NCI-H2196 (cell line): Measurements from ENCODE around the gene CAPN10.
"Not testable (repeated sequence)": the region's sequence is repeated elsewhere in the genome, so short reads cannot be mapped to it uniquely, and the experiment has no call there.

Source experiments
- DNase-seq: peaks from one replicate; lab custom pipeline; 2025; ENCODE audit not compliant: unreplicated experiment; lab: John Stamatoyannopoulos, UW

Gene CAPN10, protein sequence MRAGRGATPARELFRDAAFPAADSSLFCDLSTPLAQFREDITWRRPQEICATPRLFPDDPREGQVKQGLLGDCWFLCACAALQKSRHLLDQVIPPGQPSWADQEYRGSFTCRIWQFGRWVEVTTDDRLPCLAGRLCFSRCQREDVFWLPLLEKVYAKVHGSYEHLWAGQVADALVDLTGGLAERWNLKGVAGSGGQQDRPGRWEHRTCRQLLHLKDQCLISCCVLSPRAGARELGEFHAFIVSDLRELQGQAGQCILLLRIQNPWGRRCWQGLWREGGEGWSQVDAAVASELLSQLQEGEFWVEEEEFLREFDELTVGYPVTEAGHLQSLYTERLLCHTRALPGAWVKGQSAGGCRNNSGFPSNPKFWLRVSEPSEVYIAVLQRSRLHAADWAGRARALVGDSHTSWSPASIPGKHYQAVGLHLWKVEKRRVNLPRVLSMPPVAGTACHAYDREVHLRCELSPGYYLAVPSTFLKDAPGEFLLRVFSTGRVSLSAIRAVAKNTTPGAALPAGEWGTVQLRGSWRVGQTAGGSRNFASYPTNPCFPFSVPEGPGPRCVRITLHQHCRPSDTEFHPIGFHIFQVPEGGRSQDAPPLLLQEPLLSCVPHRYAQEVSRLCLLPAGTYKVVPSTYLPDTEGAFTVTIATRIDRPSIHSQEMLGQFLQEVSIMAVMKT

DNA sequence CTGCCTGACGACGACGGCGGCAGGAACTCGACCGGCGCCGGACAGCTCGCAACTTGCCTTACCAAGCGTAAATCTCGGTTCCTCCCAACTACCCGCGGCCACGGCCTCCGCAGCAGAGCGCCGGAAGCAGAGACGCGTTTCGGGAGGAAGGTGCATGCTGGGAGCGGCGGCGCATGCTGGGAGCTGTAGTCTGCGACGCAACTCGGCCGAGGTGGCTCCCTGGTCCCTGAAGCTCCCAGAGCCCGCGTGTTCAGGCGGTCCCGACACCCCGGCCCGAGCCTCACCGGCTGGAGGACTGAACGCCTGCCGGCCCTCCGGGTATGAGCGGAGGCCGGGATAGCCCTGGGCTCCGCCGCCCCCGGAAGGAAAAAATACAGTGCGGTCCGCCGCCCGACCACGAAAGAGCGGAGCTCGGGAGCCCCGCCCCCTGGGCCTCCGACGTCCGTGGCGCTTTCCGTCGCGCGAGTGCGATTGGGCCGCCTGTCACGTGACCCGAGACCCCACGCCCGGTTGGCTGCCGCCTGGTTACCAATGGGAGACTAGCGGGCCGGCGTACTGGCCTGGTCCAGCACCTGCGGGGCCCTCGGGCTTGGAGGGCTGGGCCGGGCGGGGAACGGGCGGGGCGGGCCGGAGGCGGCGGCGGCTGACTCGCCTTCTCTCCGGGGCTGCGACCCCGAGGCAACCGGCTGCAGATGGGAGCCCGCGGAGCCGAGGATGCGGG is at the start of gene CAPN10:
Gene CAPN10, plus strand, starts transcription at position 537 of the 721 bp plus-strand sequence. Its CDS starts 178 bp downstream, at position 715.
- peak; percentile 97 for DNase-seq

DNA sequence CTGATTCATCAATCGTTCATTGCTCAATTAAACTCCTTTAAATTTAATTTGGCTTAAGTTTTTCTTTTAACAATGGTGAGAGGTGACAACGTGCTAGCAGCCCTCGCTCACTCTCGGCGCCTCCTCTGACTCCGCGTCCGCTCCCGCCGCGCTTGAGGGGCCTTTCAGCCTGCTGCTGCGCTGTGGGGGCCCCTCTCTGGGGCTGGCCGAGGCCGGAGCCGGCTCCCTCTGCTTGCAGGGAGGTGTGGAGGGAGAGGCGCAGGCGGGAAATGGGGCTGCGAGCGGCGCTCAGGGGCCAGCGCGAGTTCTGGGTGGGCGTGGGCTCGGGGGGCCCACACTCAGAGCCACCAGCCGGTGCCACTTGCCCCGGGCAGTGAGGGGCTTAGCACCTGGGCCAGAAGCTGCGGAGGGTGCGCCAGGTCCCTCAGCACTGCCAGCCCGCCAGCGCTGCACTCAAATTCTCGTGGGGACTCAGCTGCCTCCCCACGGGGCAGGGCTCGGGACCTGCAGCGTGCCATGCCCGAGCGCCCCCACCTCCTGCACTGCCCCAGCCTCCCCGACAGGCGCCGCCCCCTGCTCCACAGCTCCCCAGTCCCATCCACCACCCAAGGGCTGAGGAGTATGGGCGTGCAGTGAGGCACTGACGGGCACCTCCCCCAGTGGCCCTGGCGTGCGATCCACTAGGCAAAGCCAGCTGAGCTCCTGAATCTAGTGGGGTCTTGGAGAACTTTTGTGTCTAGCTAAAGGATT is 48.3 kb upstream of the CAPN10 start:
- no peak for DNase-seq

DNA sequence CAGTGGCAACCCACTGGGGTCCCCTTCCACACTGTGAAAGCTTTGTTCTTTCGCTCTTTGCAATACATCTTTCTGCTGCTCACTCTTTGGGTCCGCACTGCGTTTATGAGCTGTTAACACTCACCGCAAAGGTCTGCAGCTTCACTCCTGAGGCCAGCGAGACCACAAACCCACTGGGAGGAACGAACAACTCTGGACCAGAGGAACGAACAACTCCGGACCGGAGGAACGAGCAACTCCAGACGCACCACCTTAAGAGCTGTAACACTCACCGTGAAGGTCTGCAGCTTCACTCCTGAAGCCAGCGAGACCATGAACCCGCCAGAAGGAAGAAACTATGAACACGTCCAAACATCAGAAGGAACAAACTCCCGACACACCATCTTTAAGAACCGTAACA is 47.4 kb upstream of the CAPN10 start:
- not testable (repeated sequence) for DNase-seq

DNA sequence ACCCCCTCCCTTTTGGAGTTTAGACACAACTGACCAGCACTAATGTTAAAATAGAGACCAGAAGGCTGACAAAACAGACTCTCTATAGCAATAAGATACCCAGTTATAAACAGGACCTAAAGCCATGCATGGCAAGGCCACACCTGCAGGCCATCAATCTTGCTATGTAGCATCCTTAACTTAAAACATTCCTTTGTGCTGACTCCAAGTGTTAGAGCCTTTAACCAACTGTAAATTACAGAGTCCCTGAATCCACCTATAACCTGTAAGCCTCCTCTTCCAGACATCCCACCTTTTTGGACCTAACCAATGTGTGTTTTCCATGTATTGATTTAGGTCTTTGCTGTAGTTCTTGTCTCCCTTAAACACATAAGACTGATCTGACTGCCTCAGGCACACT is 46.6 kb upstream of the CAPN10 start:
- DNase-seq = no peak

DNA sequence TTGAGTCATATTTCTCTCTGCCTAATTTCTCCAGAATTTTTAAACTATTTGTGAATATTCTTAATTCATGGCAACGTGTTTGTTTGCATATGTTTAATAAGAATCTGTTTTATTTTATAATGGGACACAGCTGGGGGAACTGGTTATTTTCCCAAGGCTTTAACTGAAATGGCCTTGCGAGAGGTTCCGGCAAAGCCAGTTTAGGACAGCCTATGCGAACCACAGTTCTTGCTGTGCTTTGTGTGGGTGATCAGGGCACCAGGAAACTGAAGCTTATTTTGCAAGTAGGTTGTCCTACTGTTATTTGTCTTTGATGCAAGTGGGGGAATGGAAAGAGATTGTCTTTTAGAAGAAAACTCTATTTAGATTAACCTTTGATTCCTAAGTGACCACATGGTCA is 35.2 kb upstream of the CAPN10 start:
- DNase-seq = no peak

DNA sequence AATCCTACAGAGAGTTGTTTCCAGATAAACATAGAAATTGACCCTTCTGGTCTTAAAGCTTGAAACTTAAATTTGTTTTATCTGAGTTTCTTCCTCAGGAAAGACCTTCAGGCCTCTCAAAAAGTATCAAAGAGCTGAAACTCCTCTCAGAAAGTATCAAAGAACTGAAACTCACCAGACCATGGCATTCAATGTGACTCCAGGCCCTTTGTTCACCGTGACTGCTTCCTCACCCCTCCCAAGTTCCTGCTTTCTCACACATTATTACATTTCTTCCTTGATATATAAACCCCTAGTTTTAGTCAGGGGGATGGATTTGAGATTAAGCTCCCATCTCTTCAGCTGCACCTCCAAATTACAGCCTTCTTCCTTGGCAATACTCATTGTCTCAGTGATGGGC is 34.7 kb upstream of the CAPN10 start:
- no peak for DNase-seq

DNA sequence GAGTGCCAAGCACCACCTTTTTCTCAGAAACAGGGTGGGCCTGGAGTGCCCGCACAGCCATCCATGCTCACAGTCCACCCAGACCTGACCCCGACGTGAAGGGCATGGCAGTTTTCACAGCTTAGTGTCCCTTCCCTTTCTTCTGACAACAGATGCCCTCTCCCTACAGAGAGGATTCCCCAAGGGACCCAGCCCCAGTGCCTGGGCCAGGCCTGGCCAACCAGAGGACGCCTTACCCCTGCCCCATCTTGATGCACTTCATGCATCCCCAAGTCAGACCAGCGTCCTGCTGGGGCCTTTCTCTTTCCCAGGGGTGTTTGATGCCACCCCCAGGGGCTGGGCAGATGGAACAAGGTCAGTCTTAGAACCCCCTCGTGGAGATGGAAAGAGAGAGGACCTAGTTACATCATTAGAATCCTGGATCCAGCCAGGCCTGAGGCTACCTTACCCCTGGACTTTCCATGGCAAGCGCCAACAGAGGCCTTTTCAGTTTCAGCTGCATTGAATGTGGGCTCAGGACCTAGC is 32.5 kb upstream of the CAPN10 start:
- DNase-seq = no peak

DNA sequence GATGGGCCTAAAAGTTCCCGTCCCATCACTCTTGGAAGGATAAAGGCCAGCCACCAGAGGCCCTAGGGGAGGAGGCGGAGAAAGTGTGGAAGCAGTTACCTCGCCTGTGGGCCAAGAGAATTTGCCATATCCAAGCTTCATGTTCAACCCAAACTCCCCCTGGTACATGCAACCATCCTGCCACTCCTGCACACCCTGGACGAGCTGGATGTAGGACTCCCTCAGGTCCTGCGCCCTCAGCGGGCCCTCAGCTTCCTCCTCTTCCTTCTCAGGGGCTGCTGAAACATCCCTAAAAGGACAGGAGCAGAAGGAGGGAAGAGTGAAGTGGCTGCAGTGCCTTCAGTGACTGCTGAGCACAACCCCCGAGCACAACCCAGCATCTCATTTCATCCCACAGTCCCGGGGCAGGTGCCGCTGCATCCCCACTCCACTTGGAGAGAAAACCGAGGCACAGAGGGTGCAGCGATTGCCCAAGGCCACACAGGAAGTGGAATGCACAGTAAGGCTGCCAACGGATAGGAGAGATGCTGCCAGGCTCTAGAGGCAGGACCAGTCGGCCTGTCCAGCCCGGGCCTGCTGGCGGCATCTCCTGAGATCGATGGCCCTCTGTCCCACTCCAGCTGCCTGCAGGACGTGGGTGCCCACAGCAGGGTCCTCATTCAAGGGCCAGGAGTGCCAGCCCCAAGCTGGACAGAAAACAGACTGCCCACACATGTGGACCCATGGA is 31.6 kb upstream of the CAPN10 start:
- DNase-seq = no peak

DNA sequence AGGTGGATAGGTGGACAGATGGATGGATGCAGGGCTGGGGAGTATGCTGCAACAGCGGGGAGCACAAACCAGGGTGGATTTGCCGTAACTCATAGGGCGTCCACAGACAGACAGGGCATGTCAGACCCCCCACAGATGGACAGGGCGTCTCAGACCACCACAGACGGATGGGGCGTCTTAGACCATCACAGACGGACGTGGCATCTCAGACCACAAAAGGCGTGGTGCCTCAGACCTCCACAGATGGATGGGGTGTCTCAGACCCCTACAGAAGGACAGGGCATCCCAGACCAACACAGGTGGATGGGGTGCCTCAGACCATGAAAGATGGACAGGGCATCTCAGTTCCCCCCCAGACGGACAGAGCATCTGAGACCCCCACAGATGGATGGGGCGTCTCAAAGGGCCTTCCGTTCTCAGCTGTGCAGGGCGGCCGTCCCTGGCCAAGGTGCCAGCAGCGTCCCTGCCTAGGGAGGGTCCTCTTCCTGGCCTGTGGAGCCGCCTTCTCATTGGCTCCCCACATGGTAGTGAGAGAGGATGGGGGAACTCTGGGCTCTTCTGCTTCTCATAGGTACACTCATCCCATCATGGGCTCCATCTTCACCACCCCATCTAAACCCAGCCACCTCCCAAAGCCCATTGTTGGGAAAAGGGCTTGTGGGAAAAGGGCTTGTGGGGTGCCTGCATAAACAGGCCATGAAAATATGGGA is 30.8 kb upstream of the CAPN10 start:
- DNase-seq = no peak

DNA sequence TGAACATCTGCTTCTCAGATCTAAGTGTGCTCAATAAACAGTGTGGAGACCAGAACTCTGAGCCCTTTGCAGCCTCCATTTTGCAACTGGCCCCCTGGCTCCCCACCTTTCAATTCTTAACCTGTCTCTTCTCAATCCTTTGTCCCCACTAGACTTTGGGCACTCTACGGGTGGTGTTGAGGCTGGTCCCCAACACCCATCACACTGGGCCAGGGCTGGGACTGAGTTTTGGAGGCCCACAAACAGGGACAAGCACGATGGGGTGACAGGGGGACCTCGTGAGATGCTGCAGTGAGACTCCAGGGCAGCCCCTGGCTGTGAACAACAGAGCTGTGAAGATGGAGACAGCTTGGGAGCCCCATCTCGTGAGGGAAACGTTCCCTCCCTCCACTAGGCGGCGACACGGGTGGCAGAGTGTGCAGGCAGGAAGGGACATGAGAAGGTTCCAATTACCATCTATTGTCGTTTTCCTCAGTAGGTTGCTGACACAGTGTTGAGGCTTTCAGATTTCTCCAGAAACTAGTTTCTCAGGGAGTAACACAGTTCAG is 29.9 kb upstream of the CAPN10 start:
- peak; percentile 24 for DNase-seq

DNA sequence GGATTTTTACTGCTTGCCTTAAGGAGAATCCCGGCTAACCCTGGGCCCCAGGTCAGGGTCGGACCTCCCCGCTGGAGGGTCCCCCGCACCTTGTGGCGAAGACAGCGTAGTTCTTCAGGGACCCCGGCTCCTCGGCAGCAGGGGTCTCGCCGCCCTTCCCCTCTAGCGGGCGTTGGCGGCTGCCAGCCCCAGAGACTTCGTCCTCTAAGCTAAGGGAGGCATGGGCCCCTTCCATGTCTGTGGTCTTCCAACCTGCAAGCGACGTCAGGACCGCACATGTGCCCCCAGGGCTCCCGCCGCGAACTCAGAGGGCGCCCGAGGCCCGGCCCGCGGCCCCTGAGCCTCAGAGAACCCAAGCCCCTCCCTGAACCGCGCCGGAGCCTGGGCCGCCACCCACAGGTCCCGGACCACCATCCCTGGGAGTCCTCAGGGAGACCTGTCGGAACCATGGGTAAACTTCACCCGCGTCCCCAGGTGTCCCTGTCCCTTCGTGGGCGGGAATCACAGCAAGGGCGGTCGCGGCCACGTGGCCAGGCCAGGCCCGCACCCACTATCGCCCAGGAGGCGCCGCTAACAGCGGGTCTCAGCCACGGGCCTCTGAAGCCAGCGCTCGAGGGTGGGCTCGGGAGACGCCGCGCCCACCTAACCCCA is 29.3 kb upstream of the CAPN10 start:
- no peak for DNase-seq

DNA sequence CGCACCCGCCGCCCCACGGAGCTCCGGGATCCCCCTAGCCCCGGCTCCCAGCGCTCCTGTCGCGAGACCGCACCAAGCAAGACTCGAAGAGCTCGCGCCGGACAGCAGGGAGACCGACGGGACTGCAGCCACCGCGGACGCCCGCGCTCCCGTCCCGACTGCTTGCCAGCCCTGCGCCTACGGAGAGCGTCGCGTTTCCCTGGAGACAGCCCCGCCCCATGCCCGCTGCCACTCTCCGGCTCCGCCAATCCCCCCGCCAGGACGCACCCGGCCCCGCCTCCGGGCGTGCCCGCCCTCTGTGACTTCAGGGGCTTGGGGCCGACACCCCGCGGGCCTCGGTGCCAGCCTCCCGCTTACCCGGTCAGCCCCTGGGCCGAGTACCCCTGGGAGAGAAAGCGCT is 28.7 kb upstream of the CAPN10 start, which contains the start of gene ANKMY1:
Gene ANKMY1, minus strand, starts transcription at position 181 of the 400 bp plus-strand sequence. CDS start 653 bp downstream, outside the sequence.
- no peak for DNase-seq

DNA sequence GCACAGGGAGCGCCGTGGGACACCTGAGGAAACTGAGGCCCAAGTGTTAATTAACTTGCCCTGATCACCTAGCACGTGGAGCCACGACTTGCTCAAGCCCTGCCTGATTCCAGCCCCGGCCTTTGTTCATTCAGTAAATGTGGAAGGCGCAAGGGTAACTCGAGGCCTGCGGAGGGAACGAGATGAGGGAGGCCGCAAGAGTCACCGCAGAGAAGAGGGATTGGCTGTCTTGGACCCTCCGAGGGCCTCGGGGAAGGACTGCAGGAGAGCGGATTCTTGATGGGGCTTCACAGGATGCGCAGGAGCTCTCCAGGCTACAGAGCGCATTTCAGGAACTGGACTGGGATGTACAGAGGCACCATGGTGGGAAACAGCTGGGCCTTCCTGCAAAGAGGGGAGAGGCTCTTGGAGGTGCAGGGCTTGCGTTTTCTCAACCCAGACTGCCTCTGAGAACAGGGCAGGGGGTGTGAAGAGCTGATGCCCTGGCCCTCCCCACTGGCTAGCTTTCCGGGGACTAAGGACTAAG is 28.2 kb upstream of the CAPN10 start:
- no peak for DNase-seq

DNA sequence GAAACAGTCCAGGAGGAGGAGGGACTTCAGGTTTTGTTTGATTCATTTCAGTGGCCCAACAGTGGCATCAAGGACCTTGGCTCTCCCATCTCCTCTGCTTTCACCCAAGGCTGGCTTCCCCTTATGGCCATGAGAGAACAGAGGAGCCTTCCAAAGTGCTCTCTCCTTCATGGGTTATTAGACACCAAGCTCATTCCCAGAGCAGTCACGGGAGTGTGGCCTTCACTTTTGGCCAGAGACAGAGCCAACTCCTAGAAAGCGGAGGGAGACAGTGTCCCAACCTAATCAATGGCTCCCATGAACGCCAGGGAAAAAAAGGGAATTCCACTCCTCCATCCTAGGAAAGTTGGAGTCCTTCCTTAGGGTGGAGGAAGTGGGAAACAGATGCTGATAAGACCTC is 27.2 kb upstream of the CAPN10 start:
- no peak for DNase-seq

DNA sequence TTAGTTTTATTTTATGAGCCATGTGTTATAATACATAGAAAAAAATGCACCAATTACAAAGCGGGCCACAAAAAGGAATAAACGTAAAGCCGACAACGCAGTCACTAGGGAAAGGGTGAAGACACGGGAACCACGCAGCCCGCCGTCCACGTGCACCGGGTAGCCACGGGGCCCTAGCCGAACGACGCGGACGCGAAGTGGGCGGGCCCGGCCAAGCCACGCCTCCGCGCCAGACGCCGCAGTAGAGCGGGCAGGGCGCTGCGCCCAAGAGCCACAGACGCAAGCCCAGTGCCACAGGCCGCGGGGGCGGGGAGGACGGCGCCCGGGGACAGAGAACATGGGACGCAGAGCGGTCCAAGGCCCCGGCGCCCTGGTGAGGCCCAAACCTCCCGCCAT is 26.5 kb upstream of the CAPN10 start, which contains the start of gene DUSP28:
Gene DUSP28, plus strand, starts transcription at position 274 of the 396 bp plus-strand sequence. CDS start 328 bp downstream, outside the sequence.
- peak; percentile 90 for DNase-seq

DNA sequence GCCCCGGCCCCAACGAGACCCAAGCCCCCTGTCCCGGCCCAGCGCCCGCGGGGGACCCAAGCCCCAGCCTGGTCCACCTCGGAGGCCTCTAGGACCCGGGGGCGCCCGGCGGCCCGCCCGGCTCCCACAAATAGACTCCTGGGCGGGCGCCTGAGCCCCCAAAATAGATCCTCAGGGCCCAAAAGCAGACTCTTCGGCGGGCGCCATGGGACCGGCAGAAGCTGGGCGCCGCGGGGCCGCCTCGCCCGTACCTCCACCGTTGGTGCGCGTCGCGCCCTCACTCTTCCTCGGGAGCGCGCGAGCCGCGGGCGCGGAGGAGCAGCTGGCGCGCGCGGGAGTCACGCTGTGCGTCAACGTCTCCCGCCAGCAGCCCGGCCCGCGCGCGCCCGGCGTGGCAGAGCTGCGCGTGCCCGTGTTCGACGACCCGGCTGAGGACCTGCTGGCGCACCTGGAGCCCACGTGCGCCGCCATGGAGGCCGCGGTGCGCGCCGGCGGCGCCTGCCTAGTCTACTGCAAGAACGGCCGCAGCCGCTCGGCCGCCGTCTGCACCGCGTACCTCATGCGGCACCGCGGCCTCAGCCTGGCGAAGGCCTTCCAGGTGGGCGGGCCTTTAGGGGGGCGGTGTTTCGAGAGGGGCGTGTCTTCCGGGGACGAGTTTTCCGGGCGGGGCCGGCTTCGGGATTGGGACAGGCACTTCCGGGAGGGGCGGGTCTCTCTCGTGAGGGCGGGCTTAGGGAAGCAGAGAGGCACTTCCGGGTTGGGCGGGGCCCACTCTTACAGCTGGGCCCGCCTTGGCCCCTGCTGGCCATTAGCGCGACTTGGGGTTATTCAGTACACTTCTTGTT is 25.8 kb upstream of the CAPN10 start:
- peak; percentile 99 for DNase-seq

DNA sequence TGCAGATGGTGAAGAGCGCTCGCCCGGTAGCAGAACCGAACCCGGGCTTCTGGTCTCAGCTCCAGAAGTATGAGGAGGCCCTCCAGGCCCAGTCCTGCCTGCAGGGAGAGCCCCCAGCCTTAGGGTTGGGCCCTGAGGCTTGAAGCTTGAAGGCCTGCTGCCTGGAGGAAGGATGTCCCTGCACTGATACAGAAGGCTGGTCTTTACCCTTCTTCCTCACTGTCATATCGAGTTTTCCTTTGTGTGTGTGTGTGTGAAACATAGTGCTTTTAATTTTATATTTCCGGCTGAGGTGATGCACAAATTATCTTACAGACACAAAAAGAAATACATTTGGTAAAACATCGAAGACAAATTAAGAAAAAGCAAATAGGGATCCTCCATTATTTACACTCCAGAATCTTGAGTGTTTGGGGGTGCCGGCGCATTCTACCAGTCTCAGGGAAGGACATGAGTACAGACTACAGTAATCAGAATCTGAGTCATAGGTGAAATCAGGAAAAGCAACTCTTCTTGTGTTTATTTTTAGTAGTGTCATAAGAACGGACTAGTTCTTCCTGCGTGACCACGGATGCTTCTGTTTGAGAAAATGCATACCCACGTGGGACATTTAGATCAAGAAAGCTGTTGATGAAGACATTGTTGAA is 25.1 kb upstream of the CAPN10 start:
- DNase-seq = no peak
